HG03103 (cell line): ENCODE results near the gene OR2V2.
"Not testable (repeated sequence)": the region's sequence is repeated elsewhere in the genome, so short reads cannot be mapped to it uniquely, and the experiment has no call there.

Source experiments
- ATAC-seq: cut with Tn5 transposase; IDR thresholded peaks from one replicate; pipeline ENCODE4 v1.9.1; 2021; ENCODE audit warnings: low read depth; ENCODE audit not compliant: unreplicated experiment

OR2V2 gene

GRCh38 chr5:181167814-181168488, 20.6 kb downstream of the OR2V2 start:
- ATAC-seq = no peak

- no peak for ATAC-seq
These were observed 21.3 kb downstream of the OR2V2 start for GRCh38 chr5:181168595-181169118.

GRCh38 chr5:181169459-181170236, 22.3 kb downstream of the OR2V2 start:
- ATAC-seq = not testable (repeated sequence)

- no peak for ATAC-seq
These were observed 22.9 kb downstream of the OR2V2 start for GRCh38 chr5:181170237-181170825.

GRCh38 chr5:181170996-181171395, 23.6 kb downstream of the OR2V2 start:
- no peak for ATAC-seq

- ATAC-seq = no peak
These were observed 24.4 kb downstream of the OR2V2 start for GRCh38 chr5:181171782-181172181.

- ATAC-seq = peak; percentile 26
These were observed 25.6 kb downstream of the OR2V2 start for GRCh38 chr5:181173027-181173419.

GRCh38 chr5:181173420-181174342, 26.3 kb downstream of the OR2V2 start:
- peak; percentile 35 for ATAC-seq

GRCh38 chr5:181176254-181176952, 29.0 kb downstream of the OR2V2 start:
- ATAC-seq = no peak

- ATAC-seq = not testable (repeated sequence)
These were observed 30.2 kb downstream of the OR2V2 start for GRCh38 chr5:181177559-181177958.

GRCh38 chr5:181181650-181182565, 34.5 kb downstream of the OR2V2 start:
- ATAC-seq = no peak

- no peak for ATAC-seq
These were observed 35.3 kb downstream of the OR2V2 start for GRCh38 chr5:181182651-181183050.

GRCh38 chr5:181184845-181185216, 37.4 kb downstream of the OR2V2 start:
- ATAC-seq = no peak

- ATAC-seq = no peak
These were observed 38.2 kb downstream of the OR2V2 start for GRCh38 chr5:181185560-181185959.

- no peak for ATAC-seq
These were observed 38.6 kb downstream of the OR2V2 start for GRCh38 chr5:181186022-181186421.

- no peak for ATAC-seq
These were observed 39.7 kb downstream of the OR2V2 start for GRCh38 chr5:181186986-181187499.

GRCh38 chr5:181187500-181188213, 40.3 kb downstream of the OR2V2 start:
- no peak for ATAC-seq
